ENCODE results near the gene SATB1.

GRCh38 chr3:18382760-18383369, 42.3 kb downstream of the SATB1 start:
- no peak for TF ChIP-seq ARNTL (CRISPR knock-in tag; IDR thresholded peaks at IDR 0.05; ENCODE audit: borderline replicate concordance, low read depth)
- TF ChIP-seq PATZ1 (CRISPR knock-in tag; IDR thresholded peaks at IDR 0.05; ENCODE audit: borderline replicate concordance) = no peak
- TF ChIP-seq ZC3H10 (CRISPR knock-in tag; IDR thresholded peaks at IDR 0.05) = no peak
- no peak for TF ChIP-seq SNAI2 (CRISPR knock-in tag; IDR thresholded peaks at IDR 0.05)
- TF ChIP-seq BACH2 (CRISPR knock-in tag; IDR thresholded peaks at IDR 0.05; ENCODE audit: borderline replicate concordance) = no peak
- no peak for TF ChIP-seq ZNF8 (CRISPR knock-in tag; IDR thresholded peaks at IDR 0.05)
